SIG-M5 (cell line): ENCODE measurements around the gene CCDC200.
A peak's percentile ranks its signal among the peaks of the same experiment; 100 is the strongest.
"Not testable (repeated sequence)": the region's sequence is repeated elsewhere in the genome, so short reads cannot be mapped to it uniquely, and the experiment has no call there.

Experiments used
- DNase-seq: peaks from one replicate; lab custom pipeline; 2025; lab: John Stamatoyannopoulos, UW

CCDC200 gene

GRCh38 chr17:43216369-43216761 is 12.1 kb downstream of the CCDC200 start:
- DNase-seq, result no peak

GRCh38 chr17:43215341-43215740 is 13.1 kb downstream of the CCDC200 start:
- DNase-seq, result no peak

DNA sequence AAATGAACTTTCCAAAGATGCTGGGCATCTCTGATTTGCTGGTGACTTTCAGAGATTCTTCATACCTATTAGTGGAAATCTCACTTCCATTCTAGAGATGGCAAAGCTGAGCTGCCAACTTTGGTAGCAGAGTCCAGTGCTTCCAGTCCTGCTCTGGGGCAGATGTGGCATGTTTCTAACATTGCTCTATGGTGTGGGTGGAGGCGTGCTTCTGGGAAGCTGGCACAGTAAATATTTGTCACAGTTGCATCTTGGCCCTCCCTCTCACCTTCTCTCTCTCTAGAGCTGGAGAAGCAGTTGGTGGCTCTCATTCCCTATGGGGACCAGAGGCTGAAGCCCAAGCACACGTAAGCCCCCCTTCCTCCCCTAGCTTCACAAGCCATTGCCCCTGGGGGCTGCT is 14.9 kb downstream of the CCDC200 start:
- DNase-seq, result no peak

- DNase-seq, result no peak
Observed at GRCh38 chr17:43212641-43213490, 15.6 kb downstream of the CCDC200 start.

DNA sequence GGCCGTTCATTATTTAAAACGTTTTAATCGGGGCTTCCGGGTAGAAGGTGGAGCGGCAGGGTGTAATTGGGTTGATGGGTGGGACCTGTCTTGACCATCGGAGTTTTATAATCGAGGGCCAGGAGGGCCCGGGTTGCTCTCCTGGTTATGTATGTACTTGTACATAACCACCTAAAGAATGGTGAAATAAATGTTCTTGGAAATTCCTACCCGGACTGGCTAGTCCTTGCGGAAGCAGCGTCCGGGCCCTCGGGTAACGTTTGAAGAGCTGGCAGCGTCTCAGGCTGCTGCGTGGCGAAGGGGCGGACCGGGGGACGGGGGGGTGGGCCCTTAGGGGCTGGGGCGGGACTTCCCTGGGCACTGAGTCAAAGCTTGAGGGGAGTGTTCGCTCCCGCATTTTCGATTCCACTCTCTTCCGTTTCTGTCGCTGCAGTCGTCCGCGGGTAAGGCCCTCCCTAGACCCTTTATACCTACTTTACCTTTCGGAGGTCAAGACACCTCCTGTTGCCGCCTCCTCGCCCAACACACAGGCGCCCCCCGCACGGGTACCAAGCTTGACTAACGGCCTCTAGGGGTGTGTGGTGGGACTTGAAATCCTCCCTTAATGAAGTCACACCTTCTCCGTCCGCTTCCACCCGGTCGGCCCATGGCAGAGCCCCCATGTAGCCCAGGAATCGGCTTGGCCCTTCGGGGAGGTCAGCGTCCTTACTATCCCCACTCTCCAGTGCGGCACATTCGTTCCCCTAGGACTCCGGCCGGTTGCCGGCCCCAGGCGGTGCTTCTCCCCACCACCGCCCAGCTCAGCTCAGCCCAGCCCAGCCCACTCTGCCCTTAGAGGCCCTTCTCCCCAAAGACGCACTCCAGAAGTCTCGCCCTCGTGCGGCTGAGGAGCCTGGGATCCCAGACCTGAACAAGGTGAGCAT is 16.7 kb downstream of the CCDC200 start, which contains the start of gene TMEM106A:
TMEM106A (plus strand) TSS at position 396 of the 923 bp plus-strand sequence. CDS start 1,167 bp downstream, outside the sequence.
- no peak for DNase-seq

DNA sequence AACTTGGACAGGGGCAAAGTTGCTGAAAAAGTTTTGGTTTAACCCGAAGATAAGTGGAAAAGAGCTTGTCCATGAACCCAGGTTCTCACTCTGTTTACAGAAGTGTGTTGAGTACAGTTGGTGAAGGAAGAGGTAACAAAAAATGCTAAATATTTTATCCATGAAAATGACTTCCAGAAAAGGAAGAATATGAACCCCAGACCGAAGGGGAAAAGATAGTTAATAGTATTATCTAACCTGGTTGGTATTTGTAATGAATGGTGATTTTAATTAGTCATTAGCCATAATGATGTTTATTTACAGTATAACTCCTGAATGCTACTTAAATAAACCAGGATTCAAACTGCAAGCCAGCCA is 17.3 kb downstream of the CCDC200 start:
- DNase-seq, result no peak

DNA sequence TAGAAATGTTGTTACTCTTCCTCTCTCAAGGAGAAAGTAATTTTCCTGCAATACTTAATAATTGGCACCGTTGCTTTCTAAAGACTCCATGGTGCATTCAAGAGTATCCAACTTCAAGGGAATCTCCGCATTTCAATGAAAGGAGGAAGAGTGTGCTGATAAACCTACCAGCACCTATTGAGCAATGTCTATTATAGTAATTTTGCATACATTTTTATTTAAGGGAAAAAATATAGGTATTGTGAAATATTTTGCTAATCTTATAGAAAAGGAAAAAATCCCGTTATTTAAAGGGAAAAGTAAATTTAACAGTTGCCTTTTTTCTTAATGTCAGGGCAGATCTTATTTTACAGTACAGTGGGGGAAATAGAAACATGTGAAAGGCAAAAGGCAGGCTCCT is 17.8 kb downstream of the CCDC200 start:
- no peak for DNase-seq

GRCh38 chr17:43203013-43203412 is 25.4 kb downstream of the CCDC200 start:
- not testable (repeated sequence) for DNase-seq

- no peak for DNase-seq
Observed at GRCh38 chr17:43200127-43200526, 28.3 kb downstream of the CCDC200 start.

GRCh38 chr17:43199633-43200032 is 28.8 kb downstream of the CCDC200 start:
- DNase-seq, result no peak

GRCh38 chr17:43193251-43193650 is 35.2 kb downstream of the CCDC200 start:
- no peak for DNase-seq

DNA sequence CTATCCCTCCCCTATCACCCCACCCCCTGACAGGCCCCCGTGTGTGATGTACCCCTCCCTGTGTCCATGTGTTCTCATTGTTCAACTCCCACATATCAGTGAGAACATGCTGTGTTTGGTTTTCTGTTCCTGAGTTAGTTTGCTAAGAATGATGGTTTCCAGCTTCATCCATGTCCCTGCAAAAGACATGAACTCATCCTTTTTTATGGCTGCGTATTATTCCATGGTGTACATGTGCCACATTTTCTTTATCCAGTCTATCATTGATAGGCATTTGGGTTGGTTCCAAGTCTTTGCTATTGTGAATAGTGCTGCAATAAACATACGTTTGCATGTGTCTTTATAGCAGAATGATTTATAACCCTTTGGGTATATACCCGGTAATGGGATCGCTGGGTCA is 41.8 kb downstream of the CCDC200 start:
- DNase-seq, result not testable (repeated sequence)

- DNase-seq, result no peak
Observed at GRCh38 chr17:43183921-43184320, 44.5 kb downstream of the CCDC200 start.

GRCh38 chr17:43176119-43176570 is 52.3 kb downstream of the CCDC200 start:
- no peak for DNase-seq

GRCh38 chr17:43175213-43176118 is 53.0 kb downstream of the CCDC200 start:
- DNase-seq, result no peak

- DNase-seq, result peak; percentile 30
Observed at GRCh38 chr17:43171586-43172487, 56.6 kb downstream of the CCDC200 start.
